Activated T-cell treated with anti-CD3 and anti-CD28 coated beads for 48 hours (primary cell): ENCODE results near the gene STARD3.
"Not testable (repeated sequence)": the region's sequence is repeated elsewhere in the genome, so short reads cannot be mapped to it uniquely, and the experiment has no call there.

Source experiments
- DNase-seq: peaks from one replicate; pipeline ENCODE4 v3.0.0-alpha.2; 2020; ENCODE audit warnings: low read depth

The STARD3 gene

DNA sequence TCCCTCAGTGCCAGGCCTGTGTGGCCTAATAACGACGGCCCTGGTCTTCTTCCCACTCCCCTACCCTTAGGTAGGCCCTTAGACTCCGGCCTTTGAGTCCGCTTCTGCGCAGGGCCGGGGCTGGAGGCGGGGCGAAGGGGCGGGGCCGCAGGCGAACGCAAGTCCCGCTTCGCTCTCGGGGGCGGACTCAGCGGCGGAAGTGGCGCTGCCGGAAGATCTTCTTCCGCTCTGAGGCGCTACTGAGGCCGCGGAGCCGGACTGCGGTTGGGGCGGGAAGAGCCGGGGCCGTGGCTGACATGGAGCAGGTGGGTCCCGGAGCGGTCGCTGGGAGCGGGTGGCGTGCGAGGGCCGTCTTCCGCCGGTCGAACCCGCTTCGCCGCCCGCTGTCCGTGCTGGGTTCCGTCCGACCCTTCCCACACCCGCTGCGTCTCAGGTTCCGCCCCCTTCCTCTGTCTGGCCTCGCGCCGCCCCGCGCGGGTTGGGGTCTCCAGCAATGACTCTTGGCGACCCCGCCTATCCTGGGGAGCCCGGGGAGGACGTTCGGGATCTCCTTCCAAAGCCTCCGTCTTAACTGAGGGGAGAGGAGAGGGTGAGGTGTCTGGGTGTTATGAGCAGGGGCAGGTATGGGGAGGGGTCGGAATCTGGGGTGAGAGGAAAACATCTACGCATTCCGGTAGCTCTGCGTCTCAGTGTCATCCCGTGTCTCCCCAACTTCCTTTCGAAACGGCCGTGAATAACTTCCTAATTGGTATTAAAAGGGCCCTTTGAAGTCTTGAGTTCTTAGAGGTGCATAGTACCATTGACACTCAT lies at the start of gene STARD3:
STARD3 (plus strand) TSS at position 218 of the 810 bp plus-strand sequence. CDS start 16,388 bp downstream, outside the sequence.
- DNase-seq: peak; percentile 92

DNA sequence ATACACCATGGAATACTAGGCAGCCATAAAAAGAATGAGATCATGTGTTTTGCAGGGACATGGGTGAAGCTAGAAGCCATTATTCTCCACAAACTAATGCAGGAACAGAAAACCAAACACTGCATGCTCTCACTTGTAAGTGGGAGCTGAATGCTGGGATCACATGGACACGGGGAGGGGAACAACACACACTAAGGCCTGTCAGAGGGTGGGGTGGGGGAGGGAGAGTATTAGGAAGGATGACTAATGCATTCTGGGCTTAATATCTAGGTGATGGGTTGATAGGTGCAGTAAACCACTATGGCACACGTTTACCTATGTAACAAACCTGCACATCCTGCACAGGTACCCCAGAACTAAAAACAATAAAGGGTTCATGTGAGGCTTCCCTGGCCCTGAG lies 46.8 kb upstream of the STARD3 start:
- not testable (repeated sequence) for DNase-seq

DNA sequence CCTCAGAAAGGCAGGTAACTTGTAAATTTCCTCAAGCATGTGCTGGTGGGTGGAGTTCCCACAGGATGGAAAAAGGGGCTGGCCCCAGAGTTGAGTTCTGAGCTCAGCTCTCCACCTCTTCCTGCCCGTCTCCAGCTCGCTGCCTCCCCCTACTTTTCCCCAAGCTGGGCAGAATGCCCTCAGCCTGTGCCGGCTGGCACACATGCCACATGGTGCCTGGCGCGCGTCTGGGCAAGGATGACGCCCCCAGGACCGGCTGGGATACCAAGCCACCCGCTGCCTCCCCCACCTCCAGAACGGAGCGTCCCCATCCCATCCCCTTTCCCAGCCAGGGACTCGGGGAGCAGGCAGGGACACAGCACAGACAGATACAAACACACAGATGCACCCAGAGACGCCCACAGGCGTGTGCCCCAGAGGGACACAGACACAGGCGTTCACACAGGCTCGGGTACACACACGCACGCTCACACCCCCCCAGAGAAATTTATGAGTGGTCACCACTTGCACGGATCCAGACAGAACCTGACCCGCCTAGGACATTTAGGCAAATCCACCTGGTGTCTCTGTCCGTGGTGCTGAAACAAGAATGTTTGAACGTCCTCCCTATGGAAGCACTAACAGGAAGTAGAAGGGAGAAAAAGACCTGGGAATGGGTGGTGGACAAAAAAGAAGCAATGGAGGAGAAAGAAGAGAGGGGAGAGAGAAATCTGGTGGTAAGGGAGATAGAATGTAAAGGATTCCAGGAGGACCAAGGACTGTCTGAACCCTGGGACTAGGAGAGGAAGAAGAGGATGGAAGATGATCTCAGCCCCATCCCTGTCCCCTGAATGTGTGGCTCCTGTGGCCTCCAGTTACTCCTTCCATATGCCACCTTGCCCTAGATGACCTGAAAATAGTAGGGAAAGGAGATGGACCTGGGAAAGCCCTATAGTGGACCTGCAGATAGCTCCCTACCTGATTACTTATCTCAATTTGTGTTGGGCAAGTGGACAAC lies 44.7 kb upstream of the STARD3 start:
- DNase-seq: no peak

DNA sequence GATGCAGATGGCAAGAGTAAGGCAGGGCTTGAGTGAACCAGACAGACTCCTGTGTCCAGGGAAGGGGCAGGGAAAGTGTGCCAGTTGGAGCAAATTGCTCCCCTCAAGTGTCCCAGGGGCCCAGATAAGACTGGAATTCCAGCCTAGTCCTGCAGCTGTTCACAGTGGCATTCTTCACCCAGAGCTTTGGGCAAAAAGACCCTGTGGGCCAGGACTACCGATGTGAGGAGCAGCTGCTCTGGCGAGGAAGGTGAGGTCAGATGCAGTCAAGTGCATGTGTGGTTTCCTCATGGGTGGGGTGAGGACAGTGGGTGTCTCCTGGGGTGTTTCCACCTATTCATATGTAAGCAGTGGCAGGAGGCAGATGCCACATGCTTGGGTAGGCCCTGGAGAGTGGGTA lies 43.6 kb upstream of the STARD3 start:
- DNase-seq: no peak

DNA sequence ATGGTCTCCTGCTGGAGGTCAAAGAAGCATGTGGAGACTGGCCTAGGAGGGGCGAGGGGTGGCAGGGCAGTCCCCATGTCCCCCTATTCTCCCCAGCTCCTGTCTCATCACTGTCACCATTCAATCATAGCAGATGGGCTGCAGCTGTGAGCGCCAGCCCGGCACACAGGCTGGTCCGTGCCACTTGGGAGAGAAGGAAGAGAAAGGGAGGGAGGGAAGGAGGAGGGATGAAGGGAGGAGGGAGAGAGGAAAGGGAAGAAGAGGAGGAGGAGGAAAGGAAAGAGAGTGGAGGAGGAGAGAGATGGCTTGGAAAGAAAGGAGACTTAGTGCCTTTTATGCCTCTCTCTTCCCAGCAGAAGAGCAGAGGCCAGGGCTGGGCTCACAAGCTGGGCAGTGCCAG lies 41.6 kb upstream of the STARD3 start:
- no peak for DNase-seq

DNA sequence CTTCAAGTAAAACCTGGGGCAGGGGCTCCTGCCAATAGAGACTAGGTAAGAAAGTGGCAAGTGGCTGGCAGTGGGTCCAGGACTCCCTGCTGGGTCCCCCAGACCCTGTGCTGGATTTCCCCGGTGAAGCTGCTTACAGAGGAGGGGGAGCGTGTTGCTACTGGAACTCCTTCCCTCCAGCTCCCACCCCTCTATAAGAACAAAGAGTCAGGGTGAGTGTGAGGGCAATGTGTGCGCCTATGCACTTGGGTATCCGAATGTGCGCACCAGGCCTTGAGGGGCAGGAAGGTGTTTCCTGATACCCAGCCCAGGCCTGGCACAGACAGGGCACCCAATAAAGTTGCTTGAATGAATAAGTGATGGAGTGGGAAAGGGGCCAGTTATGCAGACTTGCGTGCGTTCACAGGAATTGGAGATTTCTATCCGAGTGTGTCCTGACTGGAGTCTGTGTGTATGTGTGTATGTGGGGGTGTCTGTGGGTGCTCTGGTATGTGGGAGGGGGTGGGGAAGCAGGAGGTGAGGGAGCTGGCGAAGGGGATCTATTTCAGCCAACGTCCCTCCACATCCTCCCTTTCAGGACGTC lies 40.9 kb upstream of the STARD3 start:
- DNase-seq: no peak

DNA sequence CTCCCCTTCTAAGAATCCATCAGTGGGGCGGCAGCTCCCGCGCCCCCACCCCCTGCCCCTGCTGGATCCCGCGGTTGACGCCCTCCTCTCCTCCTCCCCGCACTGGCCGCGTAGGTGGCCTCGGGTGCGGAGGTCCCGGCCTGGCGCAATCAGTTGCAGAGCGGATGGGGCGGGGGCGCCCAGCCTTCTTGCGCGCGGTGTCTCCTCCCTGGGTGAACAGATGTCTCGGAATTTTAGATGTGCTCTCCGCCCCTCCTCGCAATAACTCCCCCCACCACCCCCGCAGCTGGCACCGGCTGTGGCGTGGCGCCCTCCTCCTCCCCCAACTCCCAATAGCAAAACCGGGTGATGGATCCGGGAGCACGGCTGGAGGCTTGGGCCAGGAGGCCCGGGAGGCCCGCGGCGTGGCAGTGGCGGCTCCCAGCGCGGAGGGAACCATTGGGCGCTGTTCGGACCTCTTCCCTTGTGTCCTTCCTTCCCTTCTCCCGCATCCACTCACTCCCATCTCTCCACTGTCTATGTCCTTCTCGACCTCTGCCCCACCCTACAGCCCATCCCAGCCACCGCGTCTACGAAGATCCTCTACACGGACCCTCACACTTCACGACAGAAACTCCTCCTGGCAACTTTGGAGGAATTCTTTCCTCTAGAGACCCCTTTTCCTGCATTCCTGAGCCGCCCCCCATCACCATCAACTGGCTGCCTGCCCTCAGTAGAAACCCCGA lies 40.2 kb upstream of the STARD3 start:
- DNase-seq: no peak

DNA sequence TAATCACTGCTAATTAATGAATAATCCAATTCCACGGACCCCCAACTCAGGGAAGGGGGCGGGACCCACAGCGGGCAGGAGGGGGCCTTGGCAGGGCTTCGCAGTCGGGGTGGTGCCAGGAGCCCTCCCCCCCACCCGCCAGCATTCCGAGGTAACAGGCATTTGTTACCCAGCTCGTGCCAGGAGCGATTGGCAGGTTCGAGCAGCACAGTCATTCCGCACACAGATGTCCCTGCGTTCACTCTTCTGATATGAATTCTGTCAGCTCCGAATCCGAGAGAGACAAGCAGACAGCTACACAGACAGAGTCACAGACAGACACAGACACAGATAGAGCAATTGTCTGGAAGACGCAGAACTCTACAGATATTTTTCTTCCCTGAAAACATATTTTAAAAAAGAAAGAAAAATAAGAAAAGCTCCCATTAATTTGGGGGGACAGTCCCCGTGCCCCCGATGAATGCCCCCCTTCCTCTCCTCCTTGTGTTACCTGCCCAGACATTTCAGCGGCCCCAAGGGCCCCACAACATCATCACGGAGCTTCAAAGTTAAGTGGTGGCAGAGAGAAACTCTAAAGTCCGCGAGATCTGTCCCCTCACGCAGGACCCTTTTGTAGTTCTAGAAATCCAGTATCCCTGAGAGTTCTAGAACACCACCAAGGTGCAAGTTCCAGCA lies 39.4 kb upstream of the STARD3 start:
- no peak for DNase-seq

DNA sequence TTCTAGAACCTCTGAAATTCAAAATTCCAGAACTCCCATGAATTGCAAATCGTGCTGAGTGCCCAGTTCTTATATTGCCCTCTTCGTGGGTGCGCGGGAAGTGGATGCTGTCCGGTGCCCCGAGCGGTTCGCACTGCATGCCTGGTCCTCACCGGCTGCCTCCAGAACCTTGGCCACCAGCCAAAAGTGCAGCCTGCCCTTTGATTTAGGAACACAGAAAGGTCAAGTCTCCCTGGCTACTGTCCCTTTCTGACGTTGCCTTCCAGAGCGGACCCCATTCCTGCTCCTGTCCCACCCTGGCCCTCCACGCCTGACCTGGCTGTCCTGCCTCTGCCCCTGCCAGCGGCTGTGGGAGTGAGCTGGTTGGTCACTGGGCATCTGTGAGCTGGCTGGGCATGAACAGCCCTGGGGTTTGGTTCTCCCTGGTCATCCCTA lies 38.9 kb upstream of the STARD3 start:
- no peak for DNase-seq

DNA sequence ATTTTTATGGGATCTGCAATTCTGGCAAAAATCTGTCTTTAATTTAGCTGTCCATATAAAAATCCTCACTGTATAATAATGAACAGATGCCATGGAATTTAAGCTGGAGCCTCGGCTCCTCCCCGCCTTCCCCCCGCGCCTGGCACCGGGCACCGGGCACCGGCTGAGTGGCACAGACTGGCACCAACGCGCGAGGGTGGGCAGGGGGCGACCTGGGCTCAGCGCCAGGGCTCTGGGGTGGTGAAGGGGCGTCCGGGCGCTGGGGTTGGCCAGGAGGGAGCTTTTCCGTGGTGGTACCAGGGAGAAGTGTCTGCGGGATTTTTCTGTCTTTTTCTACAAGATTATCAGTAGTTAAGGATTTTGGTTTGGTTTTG lies 38.3 kb upstream of the STARD3 start:
- no peak for DNase-seq

DNA sequence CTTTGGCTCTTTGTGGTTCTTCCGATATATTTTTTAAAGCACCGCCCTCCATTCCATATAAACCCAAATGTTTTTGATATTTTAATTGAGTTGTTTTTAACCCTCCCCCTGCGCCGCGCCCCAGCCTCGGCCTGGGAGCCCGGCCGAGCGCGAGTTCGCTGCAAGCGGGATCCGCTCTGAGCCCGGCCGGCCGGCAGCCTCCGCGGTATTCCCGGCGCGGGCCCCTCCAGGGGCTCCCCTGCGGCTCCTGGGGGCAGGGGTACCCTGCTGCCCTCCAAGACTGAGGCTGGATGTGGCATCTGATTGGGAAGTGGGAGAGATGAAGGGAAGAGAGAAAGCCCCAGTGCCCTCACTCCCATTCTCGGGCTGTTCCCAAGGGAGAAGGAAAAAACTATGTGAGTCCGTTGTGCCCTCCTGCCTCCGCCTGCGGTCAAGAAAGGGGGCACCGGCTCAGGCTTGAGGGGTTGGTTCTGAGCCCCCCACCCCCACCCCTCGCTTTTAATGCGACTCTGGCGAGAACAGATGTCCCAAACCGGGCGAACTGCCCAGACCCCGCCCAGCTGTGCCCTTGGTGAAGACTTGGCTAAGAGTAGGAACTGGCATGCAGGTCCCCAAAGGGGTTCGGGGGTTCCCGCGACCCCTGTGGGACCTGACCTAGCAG lies 37.8 kb upstream of the STARD3 start:
- DNase-seq: no peak

DNA sequence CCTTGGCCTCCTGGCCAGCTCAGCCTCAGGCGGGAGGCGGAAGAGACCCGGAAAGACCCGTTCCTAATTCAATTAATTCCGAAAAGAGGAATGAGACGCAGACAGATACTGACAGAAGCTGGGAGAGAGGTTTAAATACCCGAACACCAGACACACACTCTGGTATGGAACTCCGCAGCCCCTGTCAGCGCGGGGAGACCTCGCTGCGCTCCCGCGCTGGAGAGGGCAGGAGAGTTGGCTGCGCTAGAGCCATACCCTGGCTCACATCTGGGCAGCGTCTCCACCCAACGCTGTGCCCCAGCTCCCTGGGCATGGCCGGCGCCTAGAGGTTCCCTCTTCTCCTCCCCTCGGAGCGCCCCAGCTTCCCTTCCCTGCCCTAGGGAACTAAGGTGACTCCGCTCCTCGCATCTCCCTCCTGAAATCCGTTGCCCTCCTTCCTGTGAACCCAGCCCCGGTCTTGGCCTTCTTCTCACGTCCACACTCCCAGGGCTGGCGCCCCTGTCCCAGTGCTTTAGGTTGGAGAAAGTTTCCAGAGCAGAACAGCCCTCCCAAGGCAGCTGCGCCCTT lies 37.2 kb upstream of the STARD3 start:
- no peak for DNase-seq

DNA sequence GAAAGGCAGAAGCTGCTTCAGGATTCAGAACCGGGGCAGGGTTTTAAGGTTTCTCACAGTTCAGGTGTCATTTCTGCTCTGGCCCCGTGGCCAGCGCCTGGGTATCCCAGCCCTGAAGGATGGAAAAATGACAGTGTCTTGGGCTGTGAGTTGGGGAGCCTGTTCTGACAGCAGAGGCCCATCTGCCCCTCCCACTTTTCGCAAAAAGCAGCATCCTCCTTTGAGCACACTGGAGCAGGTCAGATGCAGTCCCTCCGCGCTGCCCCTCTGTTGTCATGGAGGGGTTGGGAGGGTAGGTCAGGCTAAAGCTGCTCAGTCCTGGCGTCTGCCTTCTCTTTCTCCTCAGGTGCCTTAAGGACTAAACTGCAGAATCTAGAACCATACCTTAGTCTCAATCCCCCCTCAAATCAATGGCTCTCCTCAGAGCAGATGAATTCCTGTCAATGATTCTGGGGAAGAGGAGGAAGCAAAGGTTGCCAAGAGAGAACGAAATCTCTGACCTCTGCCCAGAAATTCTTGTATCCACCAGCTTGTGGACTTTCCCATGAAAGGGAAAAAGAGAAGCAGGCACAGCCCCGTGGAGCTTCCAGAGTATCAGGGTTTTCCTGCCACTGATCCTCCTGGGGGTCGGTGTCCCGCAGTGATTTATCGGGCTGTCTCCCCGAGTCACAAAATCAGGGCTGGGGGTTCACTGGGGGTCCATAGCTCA lies 36.5 kb upstream of the STARD3 start:
- no peak for DNase-seq

DNA sequence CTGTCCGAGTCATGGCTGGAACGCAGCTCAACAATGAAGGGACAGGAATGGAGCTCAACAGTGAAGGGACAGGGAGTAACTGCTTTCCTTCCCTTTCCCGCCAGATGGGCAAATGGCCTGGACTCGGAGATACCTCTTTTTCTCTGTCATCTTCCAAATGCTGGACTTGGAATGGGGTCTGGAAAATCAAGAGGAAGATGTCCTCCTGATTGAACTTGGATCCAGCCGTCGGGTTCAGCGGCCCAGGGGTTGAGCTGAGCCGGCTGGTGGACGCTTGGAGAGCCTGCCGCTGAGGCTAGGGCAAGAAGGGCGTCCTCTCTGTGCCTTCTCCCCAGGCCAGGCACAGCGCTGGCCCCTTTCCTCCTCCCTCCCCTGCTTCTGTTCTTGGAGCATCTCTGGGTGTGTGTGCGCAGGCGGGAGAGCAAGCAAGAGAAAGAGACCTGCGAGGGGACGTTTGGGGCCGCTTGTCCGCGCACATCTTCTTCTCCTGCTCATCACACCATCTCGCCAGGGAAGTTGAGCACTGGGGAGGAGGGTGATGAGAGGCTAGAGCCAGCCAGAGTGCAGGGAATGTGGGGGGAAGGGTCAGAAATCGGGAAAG lies 35.8 kb upstream of the STARD3 start:
- no peak for DNase-seq

DNA sequence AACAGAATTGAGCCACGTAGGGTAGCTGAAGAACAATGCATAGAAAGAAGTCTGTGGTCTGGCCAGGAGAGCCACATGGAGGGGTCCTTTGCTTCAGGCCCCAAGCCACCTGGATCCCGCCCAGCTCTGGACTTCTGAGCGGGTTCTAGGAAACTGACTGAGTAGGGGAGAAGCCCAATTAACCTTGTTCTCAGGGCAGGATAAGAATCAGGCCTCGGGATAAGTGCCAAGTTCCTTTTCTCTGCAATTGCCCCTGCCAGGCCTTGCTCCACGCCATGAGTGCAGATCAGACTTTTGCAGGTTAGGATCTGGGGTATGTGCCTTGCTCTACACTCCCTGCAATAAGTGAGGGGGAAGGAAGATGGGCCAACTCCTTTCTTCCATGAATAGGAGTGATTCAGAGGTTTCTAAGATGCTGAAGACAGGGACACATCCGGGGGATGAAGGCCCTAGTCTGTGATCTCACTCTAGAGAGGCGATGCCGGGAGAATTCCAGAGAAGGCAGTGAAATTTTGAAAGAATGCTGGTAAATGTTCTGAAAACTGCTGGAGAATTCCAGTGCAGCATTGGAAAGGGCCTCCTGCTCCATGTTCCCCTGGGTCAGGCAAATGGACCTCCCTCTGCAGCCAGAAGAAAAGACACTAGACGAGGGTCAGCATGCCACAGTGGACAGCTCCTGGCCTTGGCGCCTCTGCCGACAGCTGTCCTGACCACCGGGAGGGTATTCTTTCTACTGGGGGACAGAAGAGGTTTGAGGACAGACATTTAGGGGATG lies 35.0 kb upstream of the STARD3 start:
- no peak for DNase-seq

DNA sequence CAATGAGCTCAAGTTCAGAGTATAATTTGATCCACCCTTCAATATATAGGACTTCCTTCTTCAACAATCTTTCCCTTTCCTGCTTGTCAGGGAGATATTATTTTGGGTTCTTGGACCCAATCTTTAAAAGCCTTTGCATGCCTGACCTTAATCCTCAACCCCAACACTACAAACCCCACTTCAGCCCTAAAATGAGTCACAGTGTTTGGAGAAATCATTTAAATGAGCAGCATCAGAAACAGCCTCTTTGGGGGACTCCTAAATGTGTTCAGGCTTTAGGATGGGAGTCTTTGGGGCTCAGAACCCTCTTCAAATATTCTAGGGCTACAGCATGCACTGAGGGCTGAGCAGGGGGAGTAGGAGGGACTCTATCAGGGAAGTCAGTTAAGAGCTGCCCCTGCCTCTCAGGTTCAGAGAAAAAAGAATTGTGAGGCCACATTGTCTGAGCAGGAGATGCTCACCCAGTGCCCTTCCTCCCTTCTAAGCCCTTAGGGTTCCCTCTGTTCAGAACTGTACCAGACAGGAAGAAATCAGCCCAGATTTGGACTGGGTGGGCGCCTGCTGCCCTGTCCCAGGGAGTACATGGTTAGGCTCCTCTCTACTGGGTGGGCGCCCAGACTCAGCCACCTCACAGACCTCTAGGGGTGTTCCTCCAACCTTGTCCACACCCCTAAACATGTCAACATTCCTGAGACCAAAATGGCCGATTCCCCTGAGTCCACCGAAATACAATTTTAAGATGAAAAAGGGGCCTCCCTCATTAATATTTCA lies 34.2 kb upstream of the STARD3 start:
- DNase-seq: no peak

DNA sequence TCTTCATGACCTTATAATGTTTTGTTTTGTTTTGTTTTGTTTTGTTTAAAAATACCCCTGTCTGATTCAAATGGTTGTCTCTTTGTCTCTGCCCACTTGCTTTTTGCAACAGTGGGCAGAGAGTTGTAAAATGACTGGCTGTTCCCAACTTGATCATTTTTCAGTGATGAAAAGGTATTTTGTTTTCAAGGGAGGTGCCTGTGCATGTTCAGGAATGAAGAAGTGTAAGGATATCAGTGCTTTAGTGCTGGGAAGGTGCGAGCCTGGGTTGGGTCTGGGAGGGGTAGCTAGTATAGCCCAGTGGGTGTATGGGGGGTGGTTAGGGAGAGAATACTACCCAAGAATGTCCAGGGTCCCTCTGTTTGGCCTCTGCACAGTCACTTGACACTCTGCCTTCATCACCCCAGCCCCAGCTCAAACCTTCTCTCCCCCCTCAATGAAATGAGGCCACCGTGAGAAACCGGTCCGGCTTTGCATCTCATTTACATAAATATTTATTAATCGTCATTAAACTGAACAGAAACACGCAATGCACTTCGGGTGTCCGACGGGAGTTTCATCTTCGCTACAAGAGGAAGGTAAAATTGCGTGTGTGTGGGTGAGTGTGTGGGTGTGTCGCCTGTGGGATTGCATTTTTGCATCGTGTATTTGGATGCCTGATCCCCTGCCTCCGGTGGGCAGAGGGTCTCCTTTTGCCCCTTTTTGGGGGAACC lies 33.5 kb upstream of the STARD3 start:
- no peak for DNase-seq
